ENCODE measurements around the gene SLAMF6.
"Not testable (repeated sequence)": the region's sequence is repeated elsewhere in the genome, so short reads cannot be mapped to it uniquely, and the experiment has no call there.

DNA sequence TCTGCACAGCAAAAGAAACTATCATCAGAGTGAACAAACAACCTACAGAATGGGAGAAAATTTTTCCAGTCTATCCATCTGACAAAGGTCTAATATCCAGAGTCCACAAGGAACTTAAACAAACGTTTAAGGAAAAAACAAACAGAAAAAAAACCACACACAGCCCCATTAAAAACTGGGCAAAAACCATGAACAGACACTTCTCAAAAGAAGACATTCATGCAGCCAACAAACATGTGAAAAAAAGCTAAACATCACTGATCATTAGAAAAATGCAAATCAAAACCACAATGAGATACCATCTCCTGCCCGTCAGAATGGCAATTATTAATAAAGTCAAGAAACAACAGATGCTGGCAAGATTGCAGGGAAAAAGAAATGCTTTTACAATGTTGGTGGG is 39.7 kb upstream of the SLAMF6 start:
- not testable (repeated sequence) for TF ChIP-seq CTCF, POLR2A, EP300, POLR2AphosphoS5 (IDR thresholded peaks at IDR 0.05)
